GM12891 (cell line): ENCODE results near the gene CTNNA2. TPM values are rescaled to one million over a fixed set of nuclear protein-coding genes. Genes with fewer than 3 reads are reported as not detected.
A peak's percentile ranks its signal among the peaks of the same experiment; 100 is the strongest.

Source experiments
- DNase-seq: peaks from one replicate; pipeline ENCODE4 v3.0.0; 2011; ENCODE audit warnings: low spot score; ENCODE audit not compliant: insufficient read length
- FAIRE-seq: peaks from 2 replicates; lab custom pipeline; 2011; peaks lifted over from hg19 to GRCh38; lab: Jason Lieb, UNC
- PAX5 ChIP-seq: IDR thresholded peaks from 2 replicates; pipeline ENCODE4 v1.6.1; 2011; ENCODE audit warnings: low read length, moderate library complexity, mild to moderate bottlenecking; ENCODE audit not compliant: insufficient read depth, severe bottlenecking
- POLR2A ChIP-seq: IDR thresholded peaks from 2 replicates; pipeline ENCODE4 v1.6.1; 2011; ENCODE audit warnings: low read depth, low read length, control low read depth
- POLR2AphosphoS5 ChIP-seq: IDR thresholded peaks from 2 replicates; pipeline ENCODE4 v1.6.1; 2011; ENCODE audit warnings: low read depth, low read length, control low read depth
- POU2F2 ChIP-seq: IDR thresholded peaks from 2 replicates; pipeline ENCODE4 v1.6.1; 2011; ENCODE audit warnings: low read depth, mild to moderate bottlenecking, control low read depth, low read length, moderate library complexity
- SPI1 ChIP-seq: IDR thresholded peaks from 2 replicates; pipeline ENCODE4 v1.6.1; 2011; ENCODE audit warnings: low read depth, low read length, control low read depth
- TAF1 ChIP-seq: IDR thresholded peaks from 2 replicates; pipeline ENCODE4 v1.6.1; 2011; ENCODE audit warnings: low read depth, low read length, control low read depth
- polyA plus RNA-seq: library from polyadenylated mRNA; unstranded; fragments of >200 nt; gene quantifications from one replicate; pipeline ENCODE4 v1.2.1, GENCODE V29; 2012; ENCODE audit warnings: low read depth, missing spikeins, inconsistent platforms; ENCODE audit not compliant: missing spikeins

Gene CTNNA2
- 4.3 TPM for polyA plus RNA-seq

- FAIRE-seq (no peak), DNase-seq (peak; percentile 78)
- TF ChIP-seq POLR2A = no peak
- no peak for TF ChIP-seq POU2F2
- no peak for TF ChIP-seq PAX5
- no peak for TF ChIP-seq TAF1
- TF ChIP-seq POLR2AphosphoS5 = no peak
- no peak for TF ChIP-seq SPI1
Measured at GRCh38 chr2:79512442-79513401, at the start of gene CTNNA2. Gene CTNNA2 (plus strand): TSS chr2:79513051.

- FAIRE-seq = no peak
- no peak for DNase-seq
- TF ChIP-seq POLR2A (no peak), SPI1 (no peak), POU2F2 (no peak), TAF1 (no peak), POLR2AphosphoS5 (no peak)
Measured at GRCh38 chr2:79487399-79487798, 25.5 kb upstream of the CTNNA2 start.

DNA sequence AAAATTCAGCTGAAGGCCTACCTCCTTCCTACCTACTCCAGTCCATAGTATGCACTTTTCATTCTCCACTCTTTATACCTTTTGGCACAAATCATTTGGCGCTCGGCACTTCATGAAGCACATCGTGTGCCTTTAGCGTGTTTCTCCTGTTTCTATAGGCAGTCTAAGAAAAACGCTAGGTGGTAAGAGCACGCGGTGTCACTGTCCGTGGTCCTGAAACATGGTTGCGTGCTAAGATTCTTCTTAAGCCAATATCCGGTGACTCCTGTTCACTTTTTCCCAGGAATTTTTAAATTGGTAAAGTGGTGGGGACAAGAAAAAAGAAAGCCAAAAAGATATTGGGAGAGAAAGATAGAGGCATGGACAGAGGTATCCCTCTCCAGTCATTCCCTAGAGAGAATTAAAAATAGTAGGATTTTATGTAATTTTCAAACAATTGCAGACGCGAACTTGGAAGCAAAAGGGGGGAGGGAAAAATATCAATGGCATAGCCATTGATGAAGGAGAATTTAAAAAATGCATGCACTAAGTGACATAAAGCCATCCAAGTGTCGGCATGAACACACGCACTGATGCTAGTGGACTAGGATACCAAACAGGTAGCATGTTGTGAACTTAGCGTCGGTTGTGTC, 1.4 kb upstream of the CTNNA2 start:
- DNase-seq = no peak

DNA sequence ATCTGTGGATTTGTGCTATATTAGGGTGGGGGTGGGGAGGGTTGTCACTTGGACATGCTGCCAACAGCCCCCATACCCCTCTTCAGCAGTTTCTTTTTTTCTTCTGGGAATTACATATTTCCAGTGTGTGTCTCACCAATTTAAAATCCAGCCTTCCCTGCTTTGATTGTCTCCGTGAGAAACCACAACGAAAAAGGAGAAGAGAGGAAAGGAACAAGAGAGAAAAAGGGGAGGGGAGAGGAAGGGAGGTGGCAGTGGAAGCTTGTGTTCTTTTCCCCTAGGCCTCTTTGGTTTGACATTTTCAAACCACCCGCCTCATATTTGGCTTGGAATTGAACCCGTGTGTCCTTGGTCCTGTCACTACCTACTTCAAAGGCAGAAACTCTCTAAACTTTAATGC, 860 bp downstream of the CTNNA2 start:
- TF ChIP-seq SPI1 (no peak), TAF1 (no peak), PAX5 (no peak), POLR2A (no peak), POLR2AphosphoS5 (no peak), POU2F2 (no peak)
- no peak for FAIRE-seq
- DNase-seq = no peak

More for the DNA sequence above, 1.4 kb upstream of the CTNNA2 start:
- no peak for TF ChIP-seq POU2F2
- TF ChIP-seq SPI1 = no peak
- no peak for TF ChIP-seq TAF1
- no peak for TF ChIP-seq PAX5
- no peak for TF ChIP-seq POLR2AphosphoS5
- no peak for TF ChIP-seq POLR2A
- FAIRE-seq = no peak

DNA sequence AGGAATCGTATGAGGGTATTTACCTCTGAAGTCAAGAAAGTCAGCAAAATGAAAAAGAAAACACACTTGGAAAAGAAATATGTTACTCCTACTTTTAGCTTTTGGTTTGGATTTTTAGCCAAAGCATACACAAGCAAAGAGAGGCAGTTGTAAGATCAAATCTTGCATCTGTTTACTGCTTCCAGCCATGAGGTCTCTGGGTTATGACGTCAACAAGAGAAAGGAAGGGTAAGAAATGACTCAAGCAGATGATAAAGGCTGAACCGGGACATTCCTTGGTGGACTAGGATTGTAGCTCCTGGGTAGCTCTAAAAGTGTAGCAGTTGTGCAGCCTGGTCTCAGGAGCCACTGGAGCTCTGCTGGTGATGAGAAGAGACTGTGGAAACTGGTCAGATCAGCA, 16.8 kb downstream of the CTNNA2 start:
- FAIRE-seq = no peak
- TF ChIP-seq PAX5 (no peak), POLR2A (no peak), POLR2AphosphoS5 (no peak), SPI1 (no peak), TAF1 (no peak), POU2F2 (no peak)
- no peak for DNase-seq

DNA sequence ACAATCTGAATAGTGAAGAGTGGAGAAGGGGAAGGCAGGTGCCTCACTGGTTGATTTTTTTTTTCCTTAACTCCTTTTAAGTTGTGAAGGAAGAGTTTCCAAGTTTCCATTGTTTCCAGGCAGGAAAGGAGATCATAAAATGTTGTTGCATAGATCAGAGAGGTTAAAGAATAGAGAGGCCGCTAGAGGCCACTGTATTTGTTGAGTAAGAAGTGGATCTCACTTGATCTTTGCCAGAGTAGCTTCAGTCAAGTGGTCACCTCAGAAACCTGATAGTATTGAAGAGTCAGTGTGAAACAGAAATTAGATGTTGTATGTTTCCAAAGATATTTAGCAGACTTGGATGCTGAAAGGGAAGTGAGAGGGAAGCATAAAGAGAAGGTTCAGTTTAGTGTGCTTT, 17.6 kb downstream of the CTNNA2 start:
- TF ChIP-seq POU2F2 = no peak
- TF ChIP-seq TAF1 = no peak
- no peak for TF ChIP-seq SPI1
- TF ChIP-seq POLR2A = no peak
- TF ChIP-seq PAX5 = no peak
- TF ChIP-seq POLR2AphosphoS5 = no peak
- FAIRE-seq = no peak
- no peak for DNase-seq

DNA sequence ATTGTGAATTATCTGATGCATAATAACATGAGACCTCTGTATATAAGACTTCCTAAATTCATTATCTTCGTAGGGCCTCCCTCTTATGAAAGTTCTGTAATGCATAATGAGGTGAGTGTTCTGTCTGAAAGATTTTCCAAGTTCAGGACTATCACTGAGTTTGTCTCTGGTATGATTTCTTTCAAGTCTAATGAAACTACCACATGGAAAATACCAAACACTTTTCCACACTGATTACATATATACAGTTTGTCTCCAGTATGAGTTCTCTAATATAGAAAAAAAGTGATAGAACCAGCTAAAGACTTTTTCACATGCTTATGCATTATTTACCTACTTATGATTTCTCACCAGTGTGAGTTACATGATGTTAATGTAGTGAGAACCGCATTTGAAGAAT, 34.7 kb downstream of the CTNNA2 start:
- TF ChIP-seq SPI1 = no peak
- no peak for TF ChIP-seq TAF1
- no peak for TF ChIP-seq POU2F2
- TF ChIP-seq POLR2A = no peak
- TF ChIP-seq PAX5 = no peak
- TF ChIP-seq POLR2AphosphoS5 = no peak
- DNase-seq (no peak), FAIRE-seq (no peak)

DNA sequence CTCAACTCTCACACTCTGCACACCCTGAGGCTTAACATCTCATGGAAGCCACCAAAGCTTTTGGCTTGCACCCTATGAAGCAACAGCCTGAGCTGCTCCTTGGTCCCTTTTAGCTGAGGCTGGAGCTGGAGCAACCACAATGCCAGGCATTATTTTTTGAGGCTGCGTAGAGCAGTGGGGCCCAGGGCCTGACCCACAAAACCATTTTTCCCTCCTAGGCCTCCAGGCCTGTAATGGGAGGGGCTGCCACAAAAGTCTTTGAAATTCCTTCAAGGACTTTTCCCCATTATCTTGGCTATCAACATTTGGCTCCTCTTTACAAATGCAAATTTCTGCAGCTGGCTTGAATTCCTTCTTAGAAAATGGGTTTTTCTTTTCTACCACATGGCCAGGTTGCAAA, 39.8 kb downstream of the CTNNA2 start:
- TF ChIP-seq SPI1 (no peak), PAX5 (no peak), POLR2AphosphoS5 (no peak), POLR2A (no peak), TAF1 (no peak), POU2F2 (no peak)
- DNase-seq (no peak), FAIRE-seq (no peak)

DNA sequence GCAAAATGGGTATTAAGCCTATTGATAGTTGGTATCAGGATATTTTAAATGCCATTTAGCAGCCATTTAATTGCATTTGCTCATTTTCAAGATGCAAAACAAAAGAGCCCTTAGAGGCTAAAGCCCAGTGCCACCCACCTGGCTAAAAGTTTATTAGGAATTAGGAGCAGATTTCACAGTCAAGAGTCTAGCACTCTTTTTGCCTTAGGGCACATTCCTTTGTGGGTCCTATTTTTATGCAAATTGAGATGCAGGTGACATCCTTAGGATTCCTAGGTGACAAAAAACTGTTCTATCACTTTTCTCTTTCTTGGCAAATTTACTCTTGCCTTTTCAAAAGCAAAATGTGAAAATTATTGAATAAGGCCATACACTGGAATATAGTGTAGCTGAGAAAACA, 42.0 kb downstream of the CTNNA2 start:
- FAIRE-seq = no peak
- DNase-seq = no peak
- no peak for TF ChIP-seq SPI1
- TF ChIP-seq PAX5 = no peak
- TF ChIP-seq POLR2A = no peak
- no peak for TF ChIP-seq TAF1
- no peak for TF ChIP-seq POLR2AphosphoS5
